GM12878 (cell line): ENCODE results near the gene ULBP2. TPM values are rescaled to one million over a fixed set of nuclear protein-coding genes. Genes with fewer than 3 reads are reported as not detected.

Experiments used
- ATAC-seq: fragments of 200-7000 bp; cut with Tn5 transposase; 3 replicates; pipeline ENCODE4 v1.9.1; 2020; ENCODE audit warnings: mild to moderate bottlenecking, moderate library complexity
- BruUV-seq: library from RNA; stranded (reverse); fragments of 400-500 nt; replicated peaks from 2 replicates; lab custom pipeline; 2021; lab: Mats Ljungman, UMichigan
- CTCF ChIA-PET: fragments of 300-600 bp; sonication (Branson Sonifier 250); formaldehyde crosslinking; extraction: SDS; loops from one replicate; lab custom pipeline; 2021; ENCODE audit warnings: inconsistent platforms; lab: Yijun Ruan, JAX
- POLR2A ChIA-PET: fragments of 350-600 bp; formaldehyde crosslinking; extraction: SDS; loops from one replicate; lab custom pipeline; 2021; ENCODE audit warnings: inconsistent platforms; lab: Charles Lee
- RAD21 ChIA-PET: fragments of 300-600 bp; sonication (Branson Sonifier 250); formaldehyde crosslinking; loops from one replicate; lab custom pipeline; 2023; ENCODE audit warnings: antibody characterized with exemption; ENCODE audit not compliant: unreplicated experiment; lab: Charles Lee
- SMC1A ChIA-PET: fragments of 300-600 bp; sonication (Branson Sonifier 250); formaldehyde crosslinking; loops from one replicate; lab custom pipeline; 2023; ENCODE audit not compliant: unreplicated experiment, uncharacterized antibody; lab: Charles Lee
- DNase-seq: peaks from one replicate; pipeline ENCODE4 v3.0.0-alpha.2; 2011; ENCODE audit warnings: low read depth, low spot score
- FAIRE-seq: peaks from 3 replicates; lab custom pipeline; 2011; peaks lifted over from hg19 to GRCh38; lab: Jason Lieb, UNC
- H2AFZ ChIP-seq: 2 replicates; pipeline ENCODE4 v1.6.0; 2011; ENCODE audit warnings: low read depth, low read length, control low read depth; ENCODE audit not compliant: control insufficient read depth
- H3K27ac ChIP-seq: 2 replicates; pipeline ENCODE4 v1.5.1; 2011; ENCODE audit warnings: control low read depth; ENCODE audit not compliant: control insufficient read depth, insufficient read depth
- H3K27me3 ChIP-seq, 2 experiments: replicated peaks in 1 of 2; 2 replicates each; pipeline versions ENCODE4 v1.6.0 to v1.6.1; 2011; ENCODE audit warnings: low read length in 1 of 2; ENCODE audit not compliant: control insufficient read depth in 2 of 2, insufficient read depth in 2 of 2
- H3K36me3 ChIP-seq, 2 experiments: 2 replicates each; pipeline ENCODE4 v1.5.1; 2011; ENCODE audit warnings: low read length in 1 of 2; ENCODE audit not compliant: control insufficient read depth in 2 of 2, insufficient read depth in 2 of 2
- H3K4me1 ChIP-seq: 2 replicates; pipeline ENCODE4 v1.6.1; 2011; ENCODE audit warnings: mild to moderate bottlenecking, low read length, moderate library complexity, mixed read lengths; ENCODE audit not compliant: control insufficient read depth, insufficient read depth
- H3K4me2 ChIP-seq: 2 replicates; pipeline ENCODE4 v1.6.0; 2011; ENCODE audit warnings: control low read depth; ENCODE audit not compliant: control insufficient read depth, insufficient read depth
- H3K4me3 ChIP-seq: fragments of 200-600 bp; sonication (generic); 2 replicates; pipeline ENCODE4 v1.5.1; 2016
- H3K79me2 ChIP-seq: 2 replicates; pipeline ENCODE4 v1.6.0; 2011; ENCODE audit warnings: low read length; ENCODE audit not compliant: control insufficient read depth, insufficient read depth
- H3K9ac ChIP-seq: 2 replicates; pipeline ENCODE4 v1.8.0; 2011; ENCODE audit warnings: low read length, control low read depth, mixed read lengths; ENCODE audit not compliant: control insufficient read depth, insufficient read depth
- H3K9me3 ChIP-seq: replicated peaks from 3 replicates; pipeline ENCODE4 v1.5.1; 2011; ENCODE audit warnings: mild to moderate bottlenecking, low read length; ENCODE audit not compliant: control insufficient read depth, insufficient read depth
- H4K20me1 ChIP-seq: 2 replicates; pipeline ENCODE4 v1.6.0; 2011; ENCODE audit not compliant: control insufficient read depth, insufficient read depth
- NBN ChIP-seq: fragments of 450-650 bp; IDR thresholded peaks from 2 replicates; pipeline ENCODE4 v1.6.1; 2016
- WGBS: methylation state at CpG from one replicate; pipeline ENCODE4 v1.1.6; 2016; ENCODE audit warnings: low lambda C conversion rate; ENCODE audit not compliant: insufficient replicate concordance, insufficient coverage; ENCODE audit errors: missing lambda C conversion rate; 5-methylcytosine and 5-hydroxymethylcytosine counted together
- in situ Hi-C: fragments of 300-500 bp; cut with MboI; formaldehyde crosslinking; loops from 9 replicates; pipeline ENCODE4 v1.14.3; 2018; ENCODE audit warnings: mixed read lengths
- intact Hi-C: fragments of 100-400 bp; cut with micrococcal nuclease; formaldehyde crosslinking; loops from one replicate; pipeline ENCODE4 v1.14.2; 2022; ENCODE audit not compliant: unreplicated experiment
- polyA plus RNA-seq, 11 experiments: library from polyadenylated mRNA; depleted of rRNA in 4 of 11; unstranded in 6 of 11; stranded (reverse) in 5 of 11; fragments of >200 nt; fragmentation: Nextera tagmentation in 4 of 11; fragmentation: Illumina TruSeq in 1 of 11; extraction: Ambion mirVana in 4 of 11; extraction: Trizol in 1 of 11; gene quantifications; 1 replicate in 1 of 11; 2 replicates in 10 of 11; pipeline versions ENCODE4 v1.2.1 to v1.2.3, GENCODE V29; 2011 to 2016; ENCODE audit warnings: inconsistent platforms in 2 of 11, missing spikeins in 2 of 11, low read depth in 1 of 11
- total RNA-seq, 4 experiments: library from RNA; depleted of rRNA in 3 of 4; stranded (reverse); fragments of >200 nt in 3 of 4; fragmentation: Illumina TruSeq in 1 of 4; extraction: Trizol in 1 of 4; gene quantifications; 2 replicates each; pipeline versions ENCODE4 v1.2.1 to v1.2.3, GENCODE V29; 2013 to 2021
- TF ChIP-seq, protein P1 (sequence below), 3 experiments: IDR thresholded peaks in 2 of 3; conservative IDR thresholded peaks in 1 of 3; 2 replicates each; pipeline ENCODE4 v1.5.1; 2011; ENCODE audit warnings: low read depth in 3 of 3, low read length in 3 of 3, mild to moderate bottlenecking in 3 of 3, control low read depth in 2 of 3, moderate library complexity in 2 of 3, inconsistent platforms in 1 of 3, mixed read lengths in 1 of 3; ENCODE audit not compliant: control insufficient read depth in 2 of 3, insufficient read depth in 1 of 3; ENCODE audit errors: extremely low read depth in 1 of 3

ULBP2 gene
- total and polyA plus RNA-seq, 10 of the 15 experiments (the other 5 are each of a cell fraction or from before 2014, with no cell fraction given) = 0.16 to 2.5 (median 0.22) TPM; not detected in 3

DNA sequence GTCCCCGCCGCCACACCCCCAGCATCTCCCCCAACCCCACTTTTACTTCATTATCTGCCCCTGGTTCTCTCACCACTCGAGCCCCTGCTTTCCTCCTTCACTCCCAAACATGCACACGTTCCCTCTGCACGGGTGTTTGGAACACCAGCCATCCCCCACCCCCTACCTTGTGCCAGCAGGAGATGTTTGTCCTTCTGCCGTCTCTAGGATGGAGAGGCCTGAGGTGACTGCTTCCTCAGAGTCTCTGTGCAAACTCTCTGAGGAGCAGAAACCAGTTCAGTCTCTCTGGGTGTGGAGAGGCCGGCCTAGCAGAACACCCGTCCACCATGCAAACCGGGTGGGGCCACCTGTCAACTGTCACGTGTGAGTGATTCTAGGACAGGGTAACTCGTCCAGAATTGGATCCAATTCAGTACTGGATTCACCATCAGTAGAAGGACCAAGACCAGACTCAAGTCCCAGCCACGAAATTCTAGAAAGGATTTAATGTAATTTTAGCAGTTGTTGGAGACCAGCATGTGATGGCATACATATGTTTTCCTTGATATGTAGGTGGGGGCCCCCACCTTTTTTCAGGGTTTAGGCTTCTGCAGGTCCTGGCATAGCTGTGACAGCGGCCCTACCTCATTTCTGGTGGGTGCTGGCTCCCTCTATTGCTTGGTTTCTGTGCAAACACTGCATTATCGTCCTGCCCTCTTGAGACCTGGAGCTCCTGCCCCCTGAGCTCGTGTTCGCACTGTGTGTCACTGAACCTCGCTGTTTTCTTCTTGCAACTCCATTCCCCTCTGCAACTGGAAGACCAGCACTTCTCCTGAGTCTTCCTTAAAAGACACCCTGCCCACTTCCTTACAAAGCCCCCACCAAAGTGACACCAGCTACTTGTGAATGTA lies 43.7 kb upstream of the ULBP2 start, which contains the start of gene RAET1E:
Gene RAET1E (minus strand): TSS at position 259 of the 890 bp plus-strand sequence. CDS start 7,212 bp downstream, outside the sequence.
- no peak for DNase-seq
- in situ Hi-C loops = no loop called here
- FAIRE-seq = no peak

More for the DNA sequence above, 43.7 kb upstream of the ULBP2 start, which contains the start of gene RAET1E:
- no TSS peak for BruUV-seq
- Histone ChIP-seq H3K4me1 (no peaks in the 10 kb centered on the region), H3K9ac (no peak within 1 kb of the TSS), H3K36me3 (no peaks in the 10 kb centered on the region), H3K4me2 (no peak within 1 kb of the TSS), H3K27me3 (peaks cover 0 to 5% of the 10 kb centered on the region in 2 experiments; a peak in 2 of 4 replicates), H4K20me1 (no peaks in the 10 kb centered on the region), H3K79me2 (no peaks in the 10 kb centered on the region), H2AFZ (no peak within 1 kb of the TSS), H3K4me3 (no peak within 1 kb of the TSS), H3K9me3 (no peaks in the 10 kb centered on the region), H3K27ac (no peak within 1 kb of the TSS)
- ChIA-PET SMC1A (no interaction called here), POLR2A (no interaction called here), RAD21 (no interaction called here), CTCF (no interaction called here)
- intact Hi-C loops = no loop called here
- TF ChIP-seq NBN = no peak
- TF ChIP-seq, protein P1, sequence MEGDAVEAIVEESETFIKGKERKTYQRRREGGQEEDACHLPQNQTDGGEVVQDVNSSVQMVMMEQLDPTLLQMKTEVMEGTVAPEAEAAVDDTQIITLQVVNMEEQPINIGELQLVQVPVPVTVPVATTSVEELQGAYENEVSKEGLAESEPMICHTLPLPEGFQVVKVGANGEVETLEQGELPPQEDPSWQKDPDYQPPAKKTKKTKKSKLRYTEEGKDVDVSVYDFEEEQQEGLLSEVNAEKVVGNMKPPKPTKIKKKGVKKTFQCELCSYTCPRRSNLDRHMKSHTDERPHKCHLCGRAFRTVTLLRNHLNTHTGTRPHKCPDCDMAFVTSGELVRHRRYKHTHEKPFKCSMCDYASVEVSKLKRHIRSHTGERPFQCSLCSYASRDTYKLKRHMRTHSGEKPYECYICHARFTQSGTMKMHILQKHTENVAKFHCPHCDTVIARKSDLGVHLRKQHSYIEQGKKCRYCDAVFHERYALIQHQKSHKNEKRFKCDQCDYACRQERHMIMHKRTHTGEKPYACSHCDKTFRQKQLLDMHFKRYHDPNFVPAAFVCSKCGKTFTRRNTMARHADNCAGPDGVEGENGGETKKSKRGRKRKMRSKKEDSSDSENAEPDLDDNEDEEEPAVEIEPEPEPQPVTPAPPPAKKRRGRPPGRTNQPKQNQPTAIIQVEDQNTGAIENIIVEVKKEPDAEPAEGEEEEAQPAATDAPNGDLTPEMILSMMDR (IDR thresholded peaks at IDR 0.05 in 2 of 3, conservative IDR thresholded peaks at IDR 0.05 in 1 of 3; ENCODE audit: control insufficient read depth in 2 of 3, extremely low read depth in 1 of 3, insufficient read depth in 1 of 3, low read depth in 3 of 3, low read length in 3 of 3) = 0 out of 6 replicates have a peak, but pooled peaks of 1 of the 3 experiments have one; percentile 2
- WGBS = 44% methylated on average over 16 of the region's 17 CpGs
- 0 out of 3 replicates have a peak, but pooled peaks have one; percentile 34 for ATAC-seq
